ENCODE measurements around the gene CBX8.
"Not testable (repeated sequence)": the region's sequence is repeated elsewhere in the genome, so short reads cannot be mapped to it uniquely, and the experiment has no call there.

The CBX8 gene

GRCh38 chr17:79777120-79777893 is 19.6 kb downstream of the CBX8 start:
- peak in 1 of 2 experiments; percentile 42 for DNase-seq

GRCh38 chr17:79776376-79777119 is 20.3 kb downstream of the CBX8 start:
- DNase-seq, result no peak

GRCh38 chr17:79775632-79776031 is 21.2 kb downstream of the CBX8 start:
- no peak for DNase-seq

- DNase-seq, result no peak
Measured at GRCh38 chr17:79774561-79774975, 22.3 kb downstream of the CBX8 start.

- DNase-seq, result not testable (repeated sequence)
Measured at GRCh38 chr17:79772726-79773125, 24.2 kb downstream of the CBX8 start.

- DNase-seq, result no peak
Measured at GRCh38 chr17:79771276-79771675, 25.6 kb downstream of the CBX8 start.

- no peak for DNase-seq
Measured at GRCh38 chr17:79769570-79770506, 27.0 kb downstream of the CBX8 start.

GRCh38 chr17:79765708-79766107 is 31.2 kb downstream of the CBX8 start:
- DNase-seq, result no peak

GRCh38 chr17:79761894-79762589 is 34.8 kb downstream of the CBX8 start:
- DNase-seq, result no peak

- DNase-seq, result no peak
Measured at GRCh38 chr17:79760197-79760906, 36.5 kb downstream of the CBX8 start.

GRCh38 chr17:79758271-79758670 is 38.6 kb downstream of the CBX8 start:
- DNase-seq, result no peak

GRCh38 chr17:79757140-79757745 is 39.6 kb downstream of the CBX8 start:
- no peak for DNase-seq

- no peak for DNase-seq
Measured at GRCh38 chr17:79755591-79755990, 41.3 kb downstream of the CBX8 start.

GRCh38 chr17:79754903-79755302 is 42.0 kb downstream of the CBX8 start:
- not testable (repeated sequence) for DNase-seq

GRCh38 chr17:79754370-79754769 is 42.5 kb downstream of the CBX8 start:
- DNase-seq, result no peak

- DNase-seq, result peak; percentile 32 to 39
Measured at GRCh38 chr17:79752175-79752574, 44.7 kb downstream of the CBX8 start.

GRCh38 chr17:79750650-79751545 is 46.0 kb downstream of the CBX8 start:
- no peak for DNase-seq

GRCh38 chr17:79749958-79750357 is 46.9 kb downstream of the CBX8 start:
- no peak for DNase-seq

- DNase-seq, result no peak
Measured at GRCh38 chr17:79749156-79749815, 47.6 kb downstream of the CBX8 start.

Measured in activated CD4-positive, alpha-beta T cell treated with anti-CD3 and anti-CD28 coated beads, Interleukin-2, amount 50 U/mL, for 48 hours (primary cell).